AG08396 (cell line): ENCODE measurements around the gene SYNPO.

Experiments
- DNase-seq: peaks from one replicate; pipeline ENCODE4 v3.0.0; 2012; ENCODE audit warnings: low spot score, mixed read lengths

The SYNPO gene

DNA sequence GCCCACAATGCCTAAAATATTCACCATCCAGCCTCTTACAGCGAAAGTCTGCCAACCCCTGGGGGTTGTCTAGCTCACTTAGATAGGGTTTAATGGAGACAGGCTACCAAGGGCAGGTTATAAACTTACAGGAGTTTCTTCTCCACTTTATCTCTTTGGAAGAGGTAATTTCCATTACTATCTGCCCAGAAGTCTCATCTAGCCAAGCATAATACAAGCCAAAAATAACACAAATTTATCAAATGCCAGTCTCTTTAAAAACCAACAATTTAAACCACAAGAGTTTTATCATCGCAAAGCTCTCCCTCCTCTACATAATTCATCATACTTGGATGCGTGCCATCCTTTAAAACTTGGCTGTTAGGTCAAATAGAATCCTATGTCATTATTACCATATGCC, 54.2 kb downstream of the SYNPO start:
- peak; percentile 31 for DNase-seq

DNA sequence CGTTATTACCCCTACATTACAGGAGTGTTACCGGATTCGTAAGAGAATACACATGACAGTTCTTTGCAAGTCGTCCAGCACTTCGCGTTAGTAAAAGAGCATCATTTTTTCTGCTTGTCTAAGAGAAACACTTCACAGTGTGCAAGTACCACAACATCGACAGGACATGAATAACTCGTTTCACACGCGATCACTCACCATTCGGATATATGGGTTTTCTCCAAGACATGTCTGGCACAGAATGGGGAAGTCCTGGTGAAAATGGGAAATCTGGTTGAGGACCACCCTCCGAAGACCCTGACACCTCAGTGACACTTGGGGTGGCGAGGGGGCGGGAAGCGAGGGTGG, 59.8 kb downstream of the SYNPO start:
- no peak for DNase-seq

DNA sequence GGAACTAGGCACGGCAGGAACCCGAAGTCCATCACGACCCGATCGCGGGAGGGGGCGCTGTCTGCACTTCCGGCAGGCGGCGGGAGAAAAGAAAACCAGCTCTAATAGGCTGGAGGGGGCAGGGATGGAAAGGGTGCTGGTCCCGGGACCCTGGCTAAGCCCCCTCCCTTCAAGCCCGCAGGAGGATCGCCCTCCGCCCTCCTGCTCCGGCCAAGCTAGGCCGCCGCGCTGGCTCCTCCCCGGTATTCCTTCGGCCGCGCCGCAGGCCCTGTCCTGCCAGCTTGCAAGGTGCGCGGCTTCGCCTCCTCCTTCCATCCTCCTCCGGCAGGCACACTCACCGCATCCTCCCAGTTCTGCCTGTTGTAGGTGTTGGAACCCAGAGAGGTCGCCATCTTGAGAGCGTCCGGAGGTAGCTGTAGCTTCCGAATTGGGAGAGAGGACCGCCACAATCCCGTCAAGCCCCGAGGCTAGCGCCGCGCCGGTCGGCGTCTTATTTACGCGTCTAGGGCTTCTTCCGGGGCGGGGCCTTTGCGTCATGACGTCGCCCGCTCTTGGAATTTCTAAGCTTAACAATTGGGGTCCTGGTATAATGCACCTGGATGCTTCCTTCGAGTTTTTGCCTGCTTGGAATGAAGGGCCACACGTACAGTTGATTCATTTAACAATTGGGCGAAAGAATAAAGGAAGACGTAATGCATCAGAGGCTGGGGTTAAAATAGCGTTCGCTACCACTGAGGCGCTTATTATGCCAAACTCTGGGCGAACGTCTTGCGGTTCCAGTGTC, 60.3 kb downstream of the SYNPO start, which contains the start of gene RBM22:
Gene RBM22, minus strand, starts transcription at position 469 of the 784 bp plus-strand sequence. Its CDS starts 77 bp downstream, at position 392.
- peak; percentile 86 for DNase-seq

DNA sequence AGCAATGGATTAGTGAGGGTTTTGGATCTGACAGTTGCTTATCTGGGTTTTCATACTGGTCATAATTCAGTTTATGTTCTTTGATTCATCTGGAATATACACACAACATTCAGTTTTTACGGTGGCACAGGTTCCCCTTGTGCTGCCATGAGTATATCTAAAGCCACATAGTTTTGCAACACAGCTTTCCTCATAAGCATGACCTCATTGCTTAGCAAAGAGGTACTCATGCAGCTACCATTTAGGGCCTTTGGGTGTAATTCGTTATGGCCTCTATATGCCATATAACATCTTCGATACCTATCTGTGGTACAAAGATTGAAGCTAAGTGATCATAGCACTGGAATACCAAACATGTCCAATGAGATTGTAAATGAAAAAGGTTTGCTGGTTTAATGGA, 63.3 kb downstream of the SYNPO start:
- DNase-seq = no peak

DNA sequence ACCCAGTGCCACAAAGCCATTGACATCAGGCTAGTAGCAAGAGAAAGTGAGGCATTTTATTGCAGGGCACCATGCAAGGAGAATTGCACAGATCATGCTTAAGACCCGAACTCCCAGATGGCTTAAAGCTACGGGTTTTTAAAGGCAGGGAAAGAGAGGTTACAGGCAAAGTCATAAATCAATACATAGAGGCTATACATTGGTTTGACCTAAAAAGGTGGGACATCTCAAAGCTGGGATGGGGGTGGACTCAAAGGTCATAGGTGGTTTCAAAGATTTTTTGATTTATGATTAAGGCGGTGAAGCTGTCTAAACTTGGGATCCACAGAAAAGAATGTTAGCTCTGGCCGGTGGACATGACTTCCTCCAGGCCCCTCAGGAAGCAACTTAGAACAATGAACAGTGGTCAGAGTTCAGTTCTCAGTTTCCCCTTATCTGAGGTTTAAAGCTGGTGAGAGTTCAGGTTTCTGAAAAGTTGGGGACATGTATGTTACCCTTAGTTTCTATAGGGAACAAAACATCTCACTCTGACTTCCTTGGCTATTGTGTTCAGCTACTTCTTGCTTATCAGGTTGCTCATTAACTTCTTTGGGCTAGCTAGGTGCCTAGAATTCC, 66.4 kb downstream of the SYNPO start:
- no peak for DNase-seq
